Endothelial cell of umbilical vein (primary cell): Measurements from ENCODE around the gene PLAGL1. TPM values are rescaled to one million over a fixed set of nuclear protein-coding genes. Genes with fewer than 3 reads are reported as not detected.
"Not testable (repeated sequence)": the region's sequence is repeated elsewhere in the genome, so short reads cannot be mapped to it uniquely, and the experiment has no call there.

Experiments used
- BruUV-seq: library from RNA; stranded (reverse); fragments of 400-500 nt; replicated peaks from 2 replicates; lab custom pipeline; 2021; lab: Mats Ljungman, UMichigan
- CTCF ChIA-PET: fragments of 300-600, 350-600 bp; sonication (Branson Sonifier 250); formaldehyde crosslinking; loops from one replicate; lab custom pipeline; 2021; ENCODE audit warnings: antibody characterized with exemption, inconsistent platforms; lab: Charles Lee
- POLR2A ChIA-PET: fragments of 300-600, 350-600 bp; sonication (Branson Sonifier 250); formaldehyde crosslinking; loops from one replicate; lab custom pipeline; 2021; ENCODE audit warnings: antibody characterized with exemption, inconsistent platforms; lab: Charles Lee
- DNase-seq: peaks from one replicate; pipeline ENCODE4 v3.0.0-alpha.2; 2011; ENCODE audit warnings: low read depth, low spot score
- FAIRE-seq: peaks from 2 replicates; lab custom pipeline; 2011; peaks lifted over from hg19 to GRCh38; lab: Jason Lieb, UNC
- H2AFZ ChIP-seq: 2 replicates; pipeline ENCODE4 v1.6.0; 2012; ENCODE audit warnings: low read depth, low read length, control low read depth, inconsistent platforms
- H3K27ac ChIP-seq: 2 replicates; pipeline ENCODE4 v1.5.1; 2011; ENCODE audit warnings: low read depth, mild to moderate bottlenecking, control low read depth, low read length, moderate library complexity; ENCODE audit not compliant: insufficient read depth
- H3K27me3 ChIP-seq, 2 experiments: 2 replicates each; pipeline versions ENCODE4 v1.6.0 to v1.6.1; 2011; ENCODE audit warnings: low read length in 2 of 2, mixed read lengths in 1 of 2; ENCODE audit not compliant: control insufficient read depth in 2 of 2, insufficient read depth in 2 of 2
- H3K36me3 ChIP-seq, 2 experiments: 2 replicates in 1 of 2; 3 replicates in 1 of 2; pipeline ENCODE4 v1.5.1; 2011; ENCODE audit warnings: low read length in 2 of 2, mild to moderate bottlenecking in 1 of 2, moderate library complexity in 1 of 2; ENCODE audit not compliant: control insufficient read depth in 2 of 2, insufficient read depth in 2 of 2; ENCODE audit errors: extremely low read depth in 1 of 2
- H3K4me1 ChIP-seq: 3 replicates; pipeline ENCODE4 v1.5.1; 2011; ENCODE audit warnings: mild to moderate bottlenecking, low read length; ENCODE audit not compliant: control insufficient read depth, insufficient read depth; ENCODE audit errors: extremely low read depth
- H3K4me2 ChIP-seq: 2 replicates; pipeline ENCODE4 v1.6.1; 2011; ENCODE audit warnings: low read length, control low read depth, mixed read lengths; ENCODE audit not compliant: insufficient read depth
- H3K4me3 ChIP-seq, 3 experiments: fragments of 200-600 bp in 1 of 3; sonication (generic), shearing (Covaris generic) in 1 of 3; replicated peaks in 1 of 3; 2 replicates each; pipeline ENCODE4 v1.5.1; 2011 to 2016; ENCODE audit warnings: control low read depth in 3 of 3, low read length in 3 of 3, mild to moderate bottlenecking in 2 of 3, inconsistent platforms in 1 of 3, low read depth in 1 of 3, moderate library complexity in 1 of 3; ENCODE audit not compliant: insufficient read depth in 1 of 3
- H3K79me2 ChIP-seq: 2 replicates; pipeline ENCODE4 v1.6.0; 2012; ENCODE audit warnings: low read length, inconsistent platforms; ENCODE audit not compliant: control insufficient read depth, insufficient read depth
- H3K9ac ChIP-seq: replicated peaks from 2 replicates; pipeline ENCODE3; 2011; ENCODE audit warnings: low read length, control low read depth; ENCODE audit not compliant: insufficient read depth; ENCODE audit errors: extremely low read depth
- H3K9me1 ChIP-seq: replicated peaks from 3 replicates; pipeline ENCODE4 v1.6.0; 2011; ENCODE audit warnings: mild to moderate bottlenecking, low read length; ENCODE audit not compliant: control insufficient read depth, insufficient read depth; ENCODE audit errors: extremely low read depth
- H3K9me3 ChIP-seq: replicated peaks from 2 replicates; pipeline ENCODE4 v1.5.1; 2012; ENCODE audit warnings: low read length, inconsistent platforms; ENCODE audit not compliant: control insufficient read depth, insufficient read depth
- H4K20me1 ChIP-seq: replicated peaks from 2 replicates; pipeline ENCODE3; 2011; ENCODE audit warnings: mild to moderate bottlenecking, low read length; ENCODE audit not compliant: control insufficient read depth, insufficient read depth; ENCODE audit errors: extremely low read depth
- EZH2 ChIP-seq: IDR thresholded peaks from 2 replicates; pipeline ENCODE4 v1.6.1; 2012; ENCODE audit warnings: borderline replicate concordance, low read depth, mild to moderate bottlenecking, moderate library complexity, low read length, inconsistent platforms; ENCODE audit not compliant: severe bottlenecking
- FOS ChIP-seq: IDR thresholded peaks from 2 replicates; pipeline ENCODE4 v1.6.1; 2011; ENCODE audit warnings: mild to moderate bottlenecking, low read length, moderate library complexity, borderline replicate concordance; ENCODE audit not compliant: insufficient read depth
- GATA2 ChIP-seq: IDR thresholded peaks from 2 replicates; pipeline ENCODE4 v1.7.0; 2011; ENCODE audit warnings: low read depth, mild to moderate bottlenecking, moderate library complexity, mixed read lengths, low read length; ENCODE audit not compliant: insufficient read length, insufficient read depth
- JUN ChIP-seq: IDR thresholded peaks from 2 replicates; pipeline ENCODE4 v1.6.1; 2011; ENCODE audit warnings: borderline replicate concordance, low read depth; ENCODE audit not compliant: insufficient read length, insufficient read depth
- MYC ChIP-seq: IDR thresholded peaks from one replicate; pipeline ENCODE4 v1.6.1; 2011; ENCODE audit warnings: mild to moderate bottlenecking, low read depth, low read length
- POLR2A ChIP-seq: IDR thresholded peaks from 2 replicates; pipeline ENCODE4 v1.6.1; 2012; ENCODE audit warnings: low read depth, mild to moderate bottlenecking, control low read depth, low read length
- POLR2AphosphoS5 ChIP-seq: IDR thresholded peaks from 2 replicates; pipeline ENCODE4 v1.6.1; 2012; ENCODE audit warnings: low read depth, mild to moderate bottlenecking, control low read depth, low read length, moderate library complexity; ENCODE audit not compliant: insufficient read depth
- dilution Hi-C: fragments of 300-500 bp; cut with MboI; formaldehyde crosslinking; loops from one replicate; pipeline ENCODE4 v1.15.0; 2019; ENCODE audit warnings: low sequenced_read_pairs; ENCODE audit not compliant: extremely low pct_ligation_motif_present
- intact Hi-C: fragments of 100-400 bp; cut with micrococcal nuclease; formaldehyde crosslinking; loops from one replicate; pipeline ENCODE4 v1.10.0; 2022
- polyA plus RNA-seq, 4 experiments: library from polyadenylated mRNA; depleted of rRNA in 3 of 4; stranded (reverse) in 3 of 4; unstranded in 1 of 4; fragments of >200 nt; gene quantifications; 2 replicates each; pipeline versions ENCODE4 v1.2.1 to v1.2.3, GENCODE V29; 2011 to 2012; ENCODE audit warnings: missing spikeins in 1 of 4
- total RNA-seq: library from RNA; stranded (reverse); gene quantifications from 2 replicates; pipeline ENCODE4 v1.2.3, GENCODE V29; 2021
- TF ChIP-seq, protein P1 (sequence below), 2 donors: IDR thresholded peaks; 1 replicate in 1 of 2; 2 replicates in 1 of 2; pipeline ENCODE4 v1.5.1; 2011; ENCODE audit warnings: low read length in 2 of 2, mild to moderate bottlenecking in 2 of 2, moderate library complexity in 2 of 2, control low read depth in 1 of 2, inconsistent platforms in 1 of 2, low read depth in 1 of 2; ENCODE audit not compliant: insufficient read depth in 1 of 2; ENCODE audit errors: extremely low read depth in 1 of 2
- TF ChIP-seq, protein P2 (sequence below): IDR thresholded peaks from 2 replicates; pipeline ENCODE4 v1.6.1; 2011; ENCODE audit not compliant: insufficient read depth, insufficient read length

PLAGL1 gene
- total and polyA plus RNA-seq, 2 donors (not counting 3 experiments of a cell fraction or from before 2014, with no cell fraction given) = 20.9 to 40.4 TPM

DNA sequence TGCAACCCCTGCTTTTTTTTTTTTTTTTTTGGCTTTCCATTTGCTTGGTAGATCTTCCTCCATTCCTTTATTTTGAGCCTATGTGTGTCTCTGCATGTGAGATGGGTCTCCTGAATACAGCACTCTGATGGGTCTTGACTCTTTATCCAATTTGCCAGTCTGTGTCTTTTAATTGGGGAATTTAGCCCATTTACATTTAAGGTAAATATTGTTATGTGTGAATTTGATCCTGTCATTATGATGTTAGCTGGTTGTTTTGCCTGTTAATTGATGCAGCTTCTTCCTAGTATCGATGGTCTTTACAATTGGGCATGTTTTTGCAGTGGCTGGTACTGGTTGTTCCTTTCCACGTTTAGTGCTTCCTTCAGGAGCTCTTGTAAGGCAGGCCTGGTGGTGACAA, 36.9 kb upstream of the PLAGL1 start:
- FAIRE-seq, H2AFZ ChIP-seq, H3K27me3 ChIP-seq, intact Hi-C loops, H3K9me1 ChIP-seq, DNase-seq, H3K9me3 ChIP-seq, CTCF ChIA-PET, BruUV-seq, H3K4me2 ChIP-seq, H3K9ac ChIP-seq, H3K27ac ChIP-seq, H3K4me3 ChIP-seq, H3K36me3 ChIP-seq, dilution Hi-C loops, POLR2A ChIA-PET, H4K20me1 ChIP-seq, H3K79me2 ChIP-seq, H3K4me1 ChIP-seq: not testable (repeated sequence)

- Histone ChIP-seq H3K27ac (no peak overlapping the region), H3K4me2 (no peak overlapping the region), H2AFZ (no peak overlapping the region), H3K36me3 (no peaks in the 10 kb centered on the region), H3K27me3 (peaks cover 7 to 15% of the 10 kb centered on the region in 2 experiments), H3K79me2 (no peaks in the 10 kb centered on the region), H3K4me1 (no peaks in the 10 kb centered on the region), H3K9ac (no peak overlapping the region), H3K9me1 (no peaks in the 10 kb centered on the region), H3K9me3 (no peaks in the 10 kb centered on the region), H3K4me3 (no peak overlapping the region), H4K20me1 (no peaks in the 10 kb centered on the region)
- no peak for FAIRE-seq
- ChIA-PET CTCF (interaction anchor here (0.6 kb wide), 1 partner anchor 461 kb away, joined by 3 read pairs; no protein-coding TSS in a partner anchor), POLR2A (no interaction called here)
- dilution Hi-C loops = no loop called here
- no peak for DNase-seq
- TF ChIP-seq, protein P1, sequence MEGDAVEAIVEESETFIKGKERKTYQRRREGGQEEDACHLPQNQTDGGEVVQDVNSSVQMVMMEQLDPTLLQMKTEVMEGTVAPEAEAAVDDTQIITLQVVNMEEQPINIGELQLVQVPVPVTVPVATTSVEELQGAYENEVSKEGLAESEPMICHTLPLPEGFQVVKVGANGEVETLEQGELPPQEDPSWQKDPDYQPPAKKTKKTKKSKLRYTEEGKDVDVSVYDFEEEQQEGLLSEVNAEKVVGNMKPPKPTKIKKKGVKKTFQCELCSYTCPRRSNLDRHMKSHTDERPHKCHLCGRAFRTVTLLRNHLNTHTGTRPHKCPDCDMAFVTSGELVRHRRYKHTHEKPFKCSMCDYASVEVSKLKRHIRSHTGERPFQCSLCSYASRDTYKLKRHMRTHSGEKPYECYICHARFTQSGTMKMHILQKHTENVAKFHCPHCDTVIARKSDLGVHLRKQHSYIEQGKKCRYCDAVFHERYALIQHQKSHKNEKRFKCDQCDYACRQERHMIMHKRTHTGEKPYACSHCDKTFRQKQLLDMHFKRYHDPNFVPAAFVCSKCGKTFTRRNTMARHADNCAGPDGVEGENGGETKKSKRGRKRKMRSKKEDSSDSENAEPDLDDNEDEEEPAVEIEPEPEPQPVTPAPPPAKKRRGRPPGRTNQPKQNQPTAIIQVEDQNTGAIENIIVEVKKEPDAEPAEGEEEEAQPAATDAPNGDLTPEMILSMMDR (IDR thresholded peaks at IDR 0.05; ENCODE audit: extremely low read depth in 1 of 2, insufficient read depth in 1 of 2, low read depth in 1 of 2, low read length in 2 of 2) = no peak
- TF ChIP-seq EZH2 = no peak
- TF ChIP-seq POLR2AphosphoS5 = no peak
- no peak for TF ChIP-seq JUN
- TF ChIP-seq, protein P2, sequence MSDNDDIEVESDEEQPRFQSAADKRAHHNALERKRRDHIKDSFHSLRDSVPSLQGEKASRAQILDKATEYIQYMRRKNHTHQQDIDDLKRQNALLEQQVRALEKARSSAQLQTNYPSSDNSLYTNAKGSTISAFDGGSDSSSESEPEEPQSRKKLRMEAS = no peak
- no peak for TF ChIP-seq GATA2
- TF ChIP-seq POLR2A = no peak
- no peak for TF ChIP-seq MYC
- no peak for TF ChIP-seq FOS
- intact Hi-C loops = no loop called here
- no TSS peak for BruUV-seq
Measured at GRCh38 chr6:144036835-144037195, 28.8 kb upstream of the PLAGL1 start.
